Spleen (tissue), 11 donors: ENCODE results near the gene PLB1. TPM values are rescaled to one million over a fixed set of nuclear protein-coding genes. Genes with fewer than 3 reads are reported as not detected.

ENCODE experiments used
- DNase-seq: peaks from one replicate; pipeline ENCODE4 v3.0.0-alpha.2; 2020
- H3K27ac ChIP-seq, 8 donors: fragments of 200-600 bp; sonication (generic) in 7 of 8; 1 replicate in 4 of 8; 2 replicates in 4 of 8; pipeline versions ENCODE4 v1.5.0 to v1.8.0; 2016 to 2021; ENCODE audit warnings: inconsistent platforms in 4 of 8, mild to moderate bottlenecking in 4 of 8, moderate library complexity in 1 of 8
- H3K27me3 ChIP-seq, 7 donors: fragments of 200-600 bp; sonication (generic) in 6 of 7; replicated peaks in 1 of 7; 1 replicate in 4 of 7; 2 replicates in 3 of 7; pipeline versions ENCODE4 v1.5.0 to v1.8.0; 2016 to 2021; ENCODE audit warnings: inconsistent platforms in 3 of 7, mild to moderate bottlenecking in 1 of 7
- H3K36me3 ChIP-seq, 6 donors: fragments of 200-600 bp; sonication (generic) in 5 of 6; 1 replicate in 4 of 6; 2 replicates in 2 of 6; pipeline versions ENCODE4 v1.5.0 to v1.8.0; 2016 to 2021; ENCODE audit warnings: inconsistent platforms in 2 of 6
- H3K4me1 ChIP-seq, 6 donors: fragments of 200-600 bp; sonication (generic) in 5 of 6; 1 replicate in 3 of 6; 2 replicates in 3 of 6; pipeline versions ENCODE4 v1.5.0 to v1.8.0; 2016 to 2021; ENCODE audit warnings: inconsistent platforms in 3 of 6
- H3K4me3 ChIP-seq, 8 donors: fragments of 200-600 bp; sonication (generic) in 7 of 8; 1 replicate in 4 of 8; 2 replicates in 4 of 8; pipeline versions ENCODE4 v1.5.0 to v1.8.0; 2016 to 2021; ENCODE audit warnings: inconsistent platforms in 4 of 8, mild to moderate bottlenecking in 4 of 8, moderate library complexity in 2 of 8
- H3K9me3 ChIP-seq, 8 donors: fragments of 200-600 bp; sonication (generic) in 7 of 8; 1 replicate in 4 of 8; 2 replicates in 4 of 8; pipeline versions ENCODE4 v1.5.0 to v1.8.0; 2016 to 2021; ENCODE audit warnings: inconsistent platforms in 4 of 8
- POLR2A ChIP-seq, 3 donors: fragments of 450-650 bp; IDR thresholded peaks; one replicate each; pipeline ENCODE4 v1.5.1; 2017; ENCODE audit warnings: antibody characterized with exemption in 3 of 3, mild to moderate bottlenecking in 1 of 3
- POLR2AphosphoS5 ChIP-seq, 3 donors: sonication (generic); formaldehyde crosslinking; IDR thresholded peaks; one replicate each; pipeline ENCODE4 v1.5.1; 2017; ENCODE audit warnings: antibody characterized with exemption in 3 of 3
- WGBS, 5 donors: extraction: QIAGEN DNeasy Blood & Tissue Kit in 3 of 5; methylation state at CpG; one replicate each; pipeline versions ENCODE4 v1.1.5 to v1.1.7; 2013 to 2018; 5-methylcytosine and 5-hydroxymethylcytosine counted together
- intact Hi-C: fragments of 100-400 bp; cut with DNase I; formaldehyde crosslinking; loops from one replicate; pipeline ENCODE4 v1.15.0; 2023; ENCODE audit warnings: low total_unique reads
- polyA plus RNA-seq, 3 donors: library from polyadenylated mRNA; stranded (reverse); fragments of 200-250 nt; gene quantifications; one replicate each; pipeline ENCODE4 v1.2.1, GENCODE V29; 2013
- total RNA-seq, 7 donors: library from RNA; depleted of rRNA in 3 of 7; stranded (reverse); fragments of >200 nt in 3 of 7; fragmentation: NEBNext Ultra II Directional in 4 of 7; extraction: Animal tissue kit (Norgen Biotek cat#: 25700) in 4 of 7; gene quantifications; one replicate each; pipeline versions ENCODE4 v1.1.0 to v1.2.1, GENCODE V29; 2016 to 2021
- TF ChIP-seq, protein P1 (sequence below), 11 experiments: fragments of 200-600 bp in 7 of 11; fragments of 450-650 bp in 4 of 11; sonication (generic) in 4 of 11; IDR thresholded peaks in 8 of 11; conservative IDR thresholded peaks in 3 of 11; 1 replicate in 7 of 11; 2 replicates in 4 of 11; pipeline versions ENCODE4 v1.4.0 to v1.8.0; 2016 to 2021; ENCODE audit warnings: antibody characterized with exemption in 11 of 11, inconsistent platforms in 4 of 11, mild to moderate bottlenecking in 1 of 11
- donor health status: healthy with polysubstance abuse.
- donor health status: DM: no; HTN: no; CAD: no; lungs with moderate emphysema.
- donor health status: DM: no; HTN: no; CAD: no.
- donor health status: Bipolar disorder and iron deficiency.
- donor health status: healthy.
- donor health status: DM: no; HTN: no; CAD: no.
- donor health status: DM: yes; HTN: yes; CAD: no.

PLB1 gene
- total and polyA plus RNA-seq, 10 donors: 3.8 to 45.7 (median 13.9) TPM

DNA sequence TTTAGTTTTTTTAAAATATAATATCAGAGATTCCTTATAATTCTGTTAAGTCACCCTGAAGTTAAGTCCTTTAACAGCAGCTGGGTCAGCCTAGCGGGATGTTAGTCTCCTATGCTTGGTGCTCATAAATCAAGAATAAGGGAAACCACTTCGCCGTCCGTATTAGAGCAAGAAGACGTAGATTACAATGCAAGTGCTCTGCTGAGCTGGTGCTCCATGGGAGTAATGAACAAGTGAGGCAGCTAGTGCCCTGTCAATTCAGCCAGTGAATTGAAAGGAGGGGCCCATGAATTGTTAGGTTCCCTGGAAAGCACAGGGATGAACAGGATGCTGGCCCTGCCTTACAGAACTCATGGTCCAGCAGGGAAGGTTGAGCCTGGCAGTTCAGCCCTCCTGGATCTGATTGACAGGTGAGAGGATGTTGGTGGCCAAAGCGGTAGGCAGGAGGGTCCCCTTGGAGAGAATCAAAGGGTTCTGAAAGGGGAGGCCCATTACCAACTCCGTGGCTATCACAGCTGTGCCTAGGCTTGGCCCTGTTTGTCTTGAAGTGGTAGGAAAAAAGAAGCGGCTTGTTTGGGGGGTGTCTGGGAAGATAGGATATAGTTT lies 30.8 kb downstream of the PLB1 start:
- 82 to 92% (median 88%) methylated on average over 8 of the region's 8 CpGs for WGBS, 5 donors
- Histone ChIP-seq H3K27ac (no peak overlapping the region), H3K27me3 (peaks cover 0 to 31% (median 0%) of the 10 kb centered on the region in 7 donors), H3K36me3 (no peaks in the 10 kb centered on the region), H3K4me3 (no peak overlapping the region), H3K9me3 (no peaks in the 10 kb centered on the region), H3K4me1 (peaks cover 0 to 7% (median 0%) of the 10 kb centered on the region in 6 donors)
- intact Hi-C loops: no loop called here
- no peak for DNase-seq
- TF ChIP-seq, protein P1, sequence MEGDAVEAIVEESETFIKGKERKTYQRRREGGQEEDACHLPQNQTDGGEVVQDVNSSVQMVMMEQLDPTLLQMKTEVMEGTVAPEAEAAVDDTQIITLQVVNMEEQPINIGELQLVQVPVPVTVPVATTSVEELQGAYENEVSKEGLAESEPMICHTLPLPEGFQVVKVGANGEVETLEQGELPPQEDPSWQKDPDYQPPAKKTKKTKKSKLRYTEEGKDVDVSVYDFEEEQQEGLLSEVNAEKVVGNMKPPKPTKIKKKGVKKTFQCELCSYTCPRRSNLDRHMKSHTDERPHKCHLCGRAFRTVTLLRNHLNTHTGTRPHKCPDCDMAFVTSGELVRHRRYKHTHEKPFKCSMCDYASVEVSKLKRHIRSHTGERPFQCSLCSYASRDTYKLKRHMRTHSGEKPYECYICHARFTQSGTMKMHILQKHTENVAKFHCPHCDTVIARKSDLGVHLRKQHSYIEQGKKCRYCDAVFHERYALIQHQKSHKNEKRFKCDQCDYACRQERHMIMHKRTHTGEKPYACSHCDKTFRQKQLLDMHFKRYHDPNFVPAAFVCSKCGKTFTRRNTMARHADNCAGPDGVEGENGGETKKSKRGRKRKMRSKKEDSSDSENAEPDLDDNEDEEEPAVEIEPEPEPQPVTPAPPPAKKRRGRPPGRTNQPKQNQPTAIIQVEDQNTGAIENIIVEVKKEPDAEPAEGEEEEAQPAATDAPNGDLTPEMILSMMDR (IDR thresholded peaks at IDR 0.05 in 8 of 11, conservative IDR thresholded peaks at IDR 0.05 in 3 of 11): no peak
- no peak for TF ChIP-seq POLR2A (IDR thresholded peaks at IDR 0.05)
- TF ChIP-seq POLR2AphosphoS5 (IDR thresholded peaks at IDR 0.05): no peak

DNA sequence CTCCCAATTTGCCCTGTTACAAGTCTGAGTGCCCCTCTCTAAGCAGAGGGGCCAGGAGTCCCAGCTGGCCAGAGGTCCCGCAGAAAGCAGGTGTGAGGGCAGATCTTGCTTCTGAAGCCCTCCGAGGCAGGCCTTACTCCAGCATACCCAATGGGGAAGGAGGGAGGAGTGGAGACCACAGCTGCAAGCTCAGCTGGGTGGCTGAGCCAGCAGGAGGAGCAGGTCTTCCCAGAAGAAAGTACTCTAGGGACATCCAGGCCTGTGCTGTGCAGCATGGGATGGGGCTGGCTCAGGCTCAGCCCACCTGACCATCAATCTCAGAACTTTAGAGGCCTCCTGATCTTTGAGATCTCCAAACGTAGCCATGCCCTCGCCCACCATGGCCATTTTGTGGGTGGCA lies 31.3 kb downstream of the PLB1 start:
- DNase-seq: no peak
- Histone ChIP-seq H3K27ac (no peak overlapping the region), H3K36me3 (no peaks in the 10 kb centered on the region), H3K9me3 (no peaks in the 10 kb centered on the region), H3K27me3 (peaks cover 0 to 31% (median 0%) of the 10 kb centered on the region in 7 donors), H3K4me1 (peaks cover 0 to 7% (median 0%) of the 10 kb centered on the region in 6 donors), H3K4me3 (no peak overlapping the region)
- intact Hi-C loops: no loop called here
- 85 to 93% (median 90%) methylated on average over 3 to 4 of the region's 4 CpGs for WGBS, 5 donors
- TF ChIP-seq POLR2AphosphoS5 (IDR thresholded peaks at IDR 0.05) (no peak), POLR2A (IDR thresholded peaks at IDR 0.05) (no peak)
- TF ChIP-seq, protein P1 (IDR thresholded peaks at IDR 0.05 in 8 of 11, conservative IDR thresholded peaks at IDR 0.05 in 3 of 11): no peak

DNA sequence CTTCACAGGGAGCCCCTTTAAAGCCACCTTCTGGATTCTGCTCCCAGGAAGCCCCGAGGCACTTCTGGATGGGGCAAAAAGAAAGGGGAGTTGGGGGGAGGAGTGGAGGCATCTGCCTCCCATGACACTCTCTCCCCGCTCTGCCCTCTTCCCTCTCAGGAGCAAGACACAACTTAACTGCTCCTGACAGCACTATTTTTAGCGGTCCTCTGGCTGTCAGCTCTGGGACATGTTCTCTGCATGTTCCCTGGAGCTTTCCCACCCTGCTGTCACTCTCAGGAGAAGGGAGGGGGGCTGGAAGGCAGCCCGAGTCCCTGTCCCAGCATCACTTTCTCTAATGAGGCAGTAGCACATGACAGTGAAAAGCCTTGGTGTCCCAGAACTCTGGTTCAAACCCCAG lies 32.3 kb downstream of the PLB1 start:
- H3K9me3 ChIP-seq: no peaks in the 10 kb centered on the region
- H3K4me3 ChIP-seq: no peak overlapping the region
- no peak for DNase-seq
- H3K36me3 ChIP-seq: no peaks in the 10 kb centered on the region
- no peak overlapping the region for H3K27ac ChIP-seq
- 62 to 85% (median 72%) methylated on average over 4 of the region's 4 CpGs for WGBS, 5 donors
- intact Hi-C loops: no loop called here
- TF ChIP-seq, protein P1 (IDR thresholded peaks at IDR 0.05 in 8 of 11, conservative IDR thresholded peaks at IDR 0.05 in 3 of 11): no peak
- TF ChIP-seq POLR2AphosphoS5 (IDR thresholded peaks at IDR 0.05) (no peak), POLR2A (IDR thresholded peaks at IDR 0.05) (no peak)
- peaks cover 0 to 7% (median 0%) of the 10 kb centered on the region in 6 donors for H3K4me1 ChIP-seq
- peaks cover 0 to 30% (median 0%) of the 10 kb centered on the region in 7 donors for H3K27me3 ChIP-seq

DNA sequence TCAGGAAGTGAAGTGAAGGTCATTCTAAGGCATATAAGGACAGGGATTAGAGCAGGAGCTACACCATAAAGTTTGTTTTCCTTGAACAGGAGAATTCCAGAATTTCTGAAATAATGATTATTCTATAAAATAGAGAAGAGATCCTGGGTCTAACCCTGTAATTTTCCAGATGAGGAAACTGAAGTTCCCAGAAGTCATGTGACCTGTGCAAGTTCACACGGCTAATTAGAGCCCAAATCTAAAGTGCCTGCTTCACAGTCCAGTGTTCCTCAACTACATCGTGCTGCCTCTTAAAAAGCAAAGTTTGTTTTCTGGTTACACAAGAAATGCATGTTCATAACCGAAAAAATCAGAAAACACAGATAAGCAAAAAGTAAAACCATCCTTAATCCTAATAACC lies 34.9 kb downstream of the PLB1 start:
- Histone ChIP-seq H3K4me3 (no peak overlapping the region), H3K9me3 (no peaks in the 10 kb centered on the region), H3K27me3 (peaks cover 0 to 7% (median 0%) of the 10 kb centered on the region in 7 donors), H3K4me1 (peaks cover 0 to 7% (median 0%) of the 10 kb centered on the region in 6 donors), H3K27ac (no peak overlapping the region), H3K36me3 (no peaks in the 10 kb centered on the region)
- intact Hi-C loops: no loop called here
- DNase-seq: no peak
- TF ChIP-seq POLR2A (IDR thresholded peaks at IDR 0.05) (no peak), POLR2AphosphoS5 (IDR thresholded peaks at IDR 0.05) (no peak)
- TF ChIP-seq, protein P1 (IDR thresholded peaks at IDR 0.05 in 8 of 11, conservative IDR thresholded peaks at IDR 0.05 in 3 of 11): no peak
- 56 to 71% (median 61%) methylated on average over 3 of the region's 3 CpGs for WGBS, 5 donors
